ENCODE results near the gene COL23A1. TPM values are rescaled to one million over a fixed set of nuclear protein-coding genes. Genes with fewer than 3 reads are reported as not detected.
"Not testable (repeated sequence)": the region's sequence is repeated elsewhere in the genome, so short reads cannot be mapped to it uniquely, and the experiment has no call there.

COL23A1 gene
- total and polyA plus RNA-seq, 5 donors from 2014 or later = not detected

- Mint-ChIP-seq H3K9me3 (peaks cover 0 to 2% (median 0%) of the 10 kb centered on the region in 7 donors), H3K36me3 (peaks cover 3% of the 10 kb centered on the region), H3K27me3 (no peaks in the 10 kb centered on the region), H3K27ac (no peak overlapping the region), H3K4me1 (peaks cover 2 to 9% (median 4%) of the 10 kb centered on the region in 4 donors), H3K4me3 (peak overlapping the region in 1 of 4 donors; percentile 85)
- Histone ChIP-seq H3K36me3 (ENCODE audit: control insufficient read depth, insufficient read depth, low read length) (no peaks in the 10 kb centered on the region), H3K9me3 (ENCODE audit: control insufficient read depth in 2 of 2, low read length in 2 of 2) (no peaks in the 10 kb centered on the region), H3K4me3 (ENCODE audit: low read depth, low read length) (no peak overlapping the region), H3K27me3 (ENCODE audit: control insufficient read depth, insufficient read depth, low read length) (no peaks in the 10 kb centered on the region), H3K4me1 (ENCODE audit: control insufficient read depth, insufficient read depth, low read length, poor library complexity, severe bottlenecking) (peaks cover 4% of the 10 kb centered on the region), H3K27ac (ENCODE audit: insufficient read depth, low read length, poor library complexity, severe bottlenecking) (no peak overlapping the region)
- no peak for ATAC-seq (ENCODE audit: low read depth in 2 of 2)
- DNase-seq = no peak
These were observed 390.4 kb downstream of the COL23A1 start for GRCh38 chr5:178199581-178200434.

GRCh38 chr5:178198706-178199105 is 391.5 kb downstream of the COL23A1 start:
- Mint-ChIP-seq H3K4me1 (peaks cover 0 to 4% (median 1%) of the 10 kb centered on the region in 4 donors), H3K27ac (no peak overlapping the region), H3K9me3 (no peaks in the 10 kb centered on the region), H3K4me3 (peak overlapping the region in 1 of 4 donors; percentile 41), H3K27me3 (peaks cover 10% of the 10 kb centered on the region), H3K36me3 (no peaks in the 10 kb centered on the region)
- ATAC-seq (ENCODE audit: low read depth in 2 of 2) = no peak
- DNase-seq = no peak
- Histone ChIP-seq H3K9me3 (ENCODE audit: control insufficient read depth in 2 of 2, low read length in 2 of 2) (no peaks in the 10 kb centered on the region), H3K27ac (ENCODE audit: insufficient read depth, low read length, poor library complexity, severe bottlenecking) (no peak overlapping the region), H3K4me3 (ENCODE audit: low read depth, low read length) (no peak overlapping the region), H3K4me1 (ENCODE audit: control insufficient read depth, insufficient read depth, low read length, poor library complexity, severe bottlenecking) (peaks cover 1% of the 10 kb centered on the region), H3K27me3 (ENCODE audit: control insufficient read depth, insufficient read depth, low read length) (peaks cover 3% of the 10 kb centered on the region), H3K36me3 (ENCODE audit: control insufficient read depth, insufficient read depth, low read length) (no peaks in the 10 kb centered on the region)

DNA sequence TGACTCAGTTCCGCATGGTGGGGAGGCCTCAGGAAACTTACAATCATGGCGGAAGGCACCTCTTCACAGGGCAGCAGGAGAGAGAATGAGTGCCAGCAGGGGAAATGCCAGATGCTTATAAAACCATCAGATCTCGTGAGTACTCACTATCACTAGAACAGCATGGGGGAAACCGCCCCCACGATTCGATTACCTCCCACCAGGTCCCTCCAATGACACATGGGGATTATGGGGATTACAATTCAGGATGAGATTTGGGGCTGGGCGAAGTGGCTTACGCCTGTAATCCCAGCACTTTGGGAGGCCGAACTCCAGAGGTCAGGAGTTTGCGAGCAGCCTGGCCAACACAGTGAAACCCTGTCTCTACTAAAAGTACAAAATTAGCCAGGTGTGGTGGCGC is 392.0 kb downstream of the COL23A1 start:
- not testable (repeated sequence) for DNase-seq; H3K4me3 ChIP-seq (ENCODE audit: low read depth, low read length); H3K4me1 ChIP-seq (ENCODE audit: control insufficient read depth, insufficient read depth, low read length, poor library complexity, severe bottlenecking); H3K27ac Mint-ChIP-seq; H3K9me3 ChIP-seq (ENCODE audit: control insufficient read depth in 2 of 2, low read length in 2 of 2); H3K36me3 ChIP-seq (ENCODE audit: control insufficient read depth, insufficient read depth, low read length); H3K27ac ChIP-seq (ENCODE audit: insufficient read depth, low read length, poor library complexity, severe bottlenecking); H3K4me1 Mint-ChIP-seq; ATAC-seq (ENCODE audit: low read depth in 2 of 2); H3K9me3 Mint-ChIP-seq; H3K36me3 Mint-ChIP-seq; H3K27me3 ChIP-seq (ENCODE audit: control insufficient read depth, insufficient read depth, low read length)
- Mint-ChIP-seq H3K4me3 (peak overlapping the region in 1 of 4 donors; percentile 74), H3K27me3 (peaks cover 15% of the 10 kb centered on the region)

DNA sequence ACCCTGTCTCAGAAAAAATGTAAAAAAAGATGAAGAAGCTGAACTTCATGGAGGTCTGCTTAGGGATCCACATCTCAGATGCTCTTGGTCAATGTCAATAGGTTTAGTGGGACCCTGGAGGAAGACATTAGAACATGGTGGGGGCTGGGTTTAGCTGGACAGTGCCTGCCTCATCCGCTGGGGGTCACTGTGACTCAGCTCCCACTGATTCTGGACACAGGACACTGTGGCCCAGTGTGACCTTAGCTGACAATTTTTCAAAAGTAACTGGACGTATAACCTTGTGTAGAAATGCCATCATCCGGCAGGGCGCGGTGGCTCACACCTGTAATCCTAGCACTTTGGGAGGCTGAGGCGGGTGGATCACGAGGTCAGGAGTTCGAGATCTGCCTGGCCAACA is 393.2 kb downstream of the COL23A1 start:
- H3K9me3 Mint-ChIP-seq = peaks cover 0 to 3% (median 0%) of the 10 kb centered on the region in 7 donors

GRCh38 chr5:178196281-178196812 is 393.8 kb downstream of the COL23A1 start:
- Mint-ChIP-seq H3K9me3 (peaks cover 0 to 3% (median 0%) of the 10 kb centered on the region in 7 donors), H3K36me3 (no peaks in the 10 kb centered on the region), H3K4me1 (peaks cover 0 to 6% (median 4%) of the 10 kb centered on the region in 4 donors), H3K27ac (no peak overlapping the region), H3K4me3 (no peak overlapping the region), H3K27me3 (peaks cover 29% of the 10 kb centered on the region)
- Histone ChIP-seq H3K27me3 (ENCODE audit: control insufficient read depth, insufficient read depth, low read length) (peaks cover 7% of the 10 kb centered on the region), H3K36me3 (ENCODE audit: control insufficient read depth, insufficient read depth, low read length) (no peaks in the 10 kb centered on the region), H3K4me1 (ENCODE audit: control insufficient read depth, insufficient read depth, low read length, poor library complexity, severe bottlenecking) (no peaks in the 10 kb centered on the region), H3K9me3 (ENCODE audit: control insufficient read depth in 2 of 2, low read length in 2 of 2) (no peaks in the 10 kb centered on the region), H3K27ac (ENCODE audit: insufficient read depth, low read length, poor library complexity, severe bottlenecking) (no peak overlapping the region), H3K4me3 (ENCODE audit: low read depth, low read length) (no peak overlapping the region)
- DNase-seq = no peak
- no peak for ATAC-seq (ENCODE audit: low read depth in 2 of 2)

More for the DNA sequence above, 393.2 kb downstream of the COL23A1 start:
- Histone ChIP-seq H3K4me3 (ENCODE audit: low read depth, low read length) (no peak overlapping the region), H3K9me3 (ENCODE audit: control insufficient read depth in 2 of 2, low read length in 2 of 2) (no peaks in the 10 kb centered on the region), H3K27ac (ENCODE audit: insufficient read depth, low read length, poor library complexity, severe bottlenecking) (no peak overlapping the region), H3K4me1 (ENCODE audit: control insufficient read depth, insufficient read depth, low read length, poor library complexity, severe bottlenecking) (no peaks in the 10 kb centered on the region), H3K27me3 (ENCODE audit: control insufficient read depth, insufficient read depth, low read length) (peaks cover 7% of the 10 kb centered on the region), H3K36me3 (ENCODE audit: control insufficient read depth, insufficient read depth, low read length) (no peaks in the 10 kb centered on the region)
- ATAC-seq (ENCODE audit: low read depth in 2 of 2) (no peak), DNase-seq (no peak)
- Mint-ChIP-seq H3K27ac (no peak overlapping the region), H3K36me3 (no peaks in the 10 kb centered on the region), H3K27me3 (peaks cover 27% of the 10 kb centered on the region), H3K4me3 (no peak overlapping the region), H3K4me1 (peaks cover 0 to 6% (median 4%) of the 10 kb centered on the region in 4 donors)

DNA sequence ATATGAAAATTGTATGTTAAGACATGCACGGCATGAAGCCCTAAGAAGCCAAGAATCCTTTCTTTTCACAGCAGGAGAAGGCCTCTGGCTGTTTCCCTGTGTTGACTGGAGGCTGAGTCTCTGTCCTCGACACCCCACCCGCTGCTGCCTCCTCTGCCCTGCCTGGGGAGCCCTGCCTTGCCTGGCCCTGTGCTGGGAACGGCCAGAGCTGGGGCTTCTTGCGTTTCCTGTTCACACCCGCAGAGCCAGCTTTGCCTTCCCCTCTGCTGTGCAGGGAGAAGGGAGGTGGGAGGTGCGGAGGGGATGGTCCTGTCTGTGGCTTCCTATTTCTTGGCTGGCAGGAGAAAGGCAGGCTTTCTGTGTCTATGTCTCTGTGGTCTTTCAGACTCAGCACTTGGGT is 396.2 kb downstream of the COL23A1 start:
- H3K27ac Mint-ChIP-seq = no peak overlapping the region
- ATAC-seq (ENCODE audit: low read depth in 2 of 2) (no peak), DNase-seq (no peak)

GRCh38 chr5:178193251-178193809 is 396.9 kb downstream of the COL23A1 start:
- Mint-ChIP-seq H3K4me3 (no peak overlapping the region), H3K9me3 (peaks cover 0 to 3% (median 0%) of the 10 kb centered on the region in 7 donors), H3K4me1 (peaks cover 0 to 6% (median 4%) of the 10 kb centered on the region in 4 donors), H3K27me3 (peaks cover 41% of the 10 kb centered on the region), H3K27ac (peak overlapping the region in 1 of 3 donors; percentile 1), H3K36me3 (no peaks in the 10 kb centered on the region)
- no peaks in the 10 kb centered on the region for H3K36me3 ChIP-seq (ENCODE audit: control insufficient read depth, insufficient read depth, low read length)
- no peak overlapping the region for H3K4me3 ChIP-seq (ENCODE audit: low read depth, low read length)
- no peaks in the 10 kb centered on the region for H3K4me1 ChIP-seq (ENCODE audit: control insufficient read depth, insufficient read depth, low read length, poor library complexity, severe bottlenecking)
- H3K9me3 ChIP-seq (ENCODE audit: control insufficient read depth in 2 of 2, low read length in 2 of 2) = no peaks in the 10 kb centered on the region
- no peak for ATAC-seq (ENCODE audit: low read depth in 2 of 2)
- H3K27me3 ChIP-seq (ENCODE audit: control insufficient read depth, insufficient read depth, low read length) = peaks cover 7% of the 10 kb centered on the region
- H3K27ac ChIP-seq (ENCODE audit: insufficient read depth, low read length, poor library complexity, severe bottlenecking) = no peak overlapping the region
- no peak for DNase-seq

More for the DNA sequence above, 396.2 kb downstream of the COL23A1 start:
- Histone ChIP-seq H3K4me1 (ENCODE audit: control insufficient read depth, insufficient read depth, low read length, poor library complexity, severe bottlenecking) (no peaks in the 10 kb centered on the region), H3K27me3 (ENCODE audit: control insufficient read depth, insufficient read depth, low read length) (peaks cover 7% of the 10 kb centered on the region), H3K4me3 (ENCODE audit: low read depth, low read length) (no peak overlapping the region), H3K27ac (ENCODE audit: insufficient read depth, low read length, poor library complexity, severe bottlenecking) (no peak overlapping the region), H3K9me3 (ENCODE audit: control insufficient read depth in 2 of 2, low read length in 2 of 2) (no peaks in the 10 kb centered on the region), H3K36me3 (ENCODE audit: control insufficient read depth, insufficient read depth, low read length) (no peaks in the 10 kb centered on the region)
- Mint-ChIP-seq H3K4me1 (peaks cover 0 to 6% (median 4%) of the 10 kb centered on the region in 4 donors), H3K27me3 (peaks cover 35% of the 10 kb centered on the region), H3K36me3 (no peaks in the 10 kb centered on the region), H3K4me3 (no peak overlapping the region), H3K9me3 (peaks cover 0 to 3% (median 0%) of the 10 kb centered on the region in 7 donors)

Data from CD4-positive, CD25-positive, alpha-beta regulatory T cell (primary cell).